HG02610 (cell line): ENCODE results near the gene TMEM269.

Source experiments
- ATAC-seq: cut with Tn5 transposase; IDR thresholded peaks from one replicate; pipeline ENCODE4 v1.9.1; 2021; ENCODE audit warnings: mild to moderate bottlenecking, moderate library complexity; ENCODE audit not compliant: unreplicated experiment

The TMEM269 gene

DNA sequence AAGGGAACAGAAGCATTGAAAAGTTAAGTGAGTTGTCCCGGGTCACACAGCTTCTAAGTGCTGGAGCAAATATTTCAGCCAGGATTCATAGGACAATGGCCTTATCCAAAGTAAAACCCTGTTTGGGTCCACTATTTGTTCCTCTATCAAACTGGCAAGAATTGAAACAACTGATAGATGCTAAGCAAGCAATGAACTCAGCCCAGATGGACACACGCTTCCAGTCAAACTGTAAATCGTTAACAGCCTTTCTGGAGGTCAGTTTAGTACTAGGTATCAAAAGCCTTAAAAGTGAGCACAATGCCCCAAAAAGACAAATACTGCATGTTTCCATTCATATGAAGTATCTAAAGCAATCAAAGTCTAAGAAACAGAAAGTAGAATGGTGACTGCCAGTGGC is 33.2 kb downstream of the TMEM269 start:
- ATAC-seq: no peak

DNA sequence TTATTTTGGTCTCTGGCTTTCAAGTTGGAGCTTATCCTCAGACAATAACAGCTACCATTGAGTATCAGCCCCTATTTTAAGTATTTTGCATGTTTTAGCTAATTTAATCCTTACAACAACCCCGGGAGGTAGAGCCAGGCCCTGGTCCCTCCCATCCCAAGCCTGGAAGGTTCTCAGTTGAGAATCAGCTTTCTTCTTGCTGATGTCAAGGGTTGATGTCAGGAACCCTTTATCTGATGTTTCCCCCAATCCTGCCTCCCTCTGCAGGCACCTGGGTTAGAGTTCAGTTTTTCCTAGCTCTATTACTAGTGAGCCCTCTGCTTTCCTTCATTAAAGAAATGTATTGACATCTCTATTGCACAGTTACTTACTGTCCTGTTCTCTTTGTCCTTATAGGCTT is 36.0 kb downstream of the TMEM269 start:
- ATAC-seq: no peak

- no peak for ATAC-seq
Observed at GRCh38 chr1:42821690-42822089, 36.9 kb downstream of the TMEM269 start.

- no peak for ATAC-seq
Observed at GRCh38 chr1:42822800-42823392, 38.1 kb downstream of the TMEM269 start.

GRCh38 chr1:42824481-42825035 is 39.8 kb downstream of the TMEM269 start:
- ATAC-seq: no peak

GRCh38 chr1:42825036-42825851 is 40.5 kb downstream of the TMEM269 start:
- no peak for ATAC-seq

- no peak for ATAC-seq
Observed at GRCh38 chr1:42830631-42831030, 45.8 kb downstream of the TMEM269 start.

DNA sequence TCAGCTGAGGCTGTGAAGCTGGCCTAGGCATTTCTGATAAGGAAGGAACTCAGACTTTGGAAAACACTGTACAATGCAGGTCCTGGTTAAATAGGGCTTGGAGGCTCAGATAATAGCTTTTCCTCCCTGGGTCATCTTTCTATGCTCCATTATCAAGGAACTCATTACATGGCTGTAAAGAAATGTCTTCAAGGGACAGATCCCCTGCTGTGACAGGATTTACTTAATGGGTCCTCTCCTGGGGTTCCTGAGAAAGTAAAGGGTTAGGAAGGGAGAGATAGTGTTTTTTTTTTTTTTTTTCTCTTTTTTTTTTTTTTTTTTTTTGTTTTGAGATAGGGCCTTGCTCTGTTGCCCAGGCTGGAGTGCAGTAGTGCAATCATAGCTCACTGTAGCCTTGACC is 46.5 kb downstream of the TMEM269 start:
- no peak for ATAC-seq

- no peak for ATAC-seq
Observed at GRCh38 chr1:42832641-42833240, 48.0 kb downstream of the TMEM269 start.

DNA sequence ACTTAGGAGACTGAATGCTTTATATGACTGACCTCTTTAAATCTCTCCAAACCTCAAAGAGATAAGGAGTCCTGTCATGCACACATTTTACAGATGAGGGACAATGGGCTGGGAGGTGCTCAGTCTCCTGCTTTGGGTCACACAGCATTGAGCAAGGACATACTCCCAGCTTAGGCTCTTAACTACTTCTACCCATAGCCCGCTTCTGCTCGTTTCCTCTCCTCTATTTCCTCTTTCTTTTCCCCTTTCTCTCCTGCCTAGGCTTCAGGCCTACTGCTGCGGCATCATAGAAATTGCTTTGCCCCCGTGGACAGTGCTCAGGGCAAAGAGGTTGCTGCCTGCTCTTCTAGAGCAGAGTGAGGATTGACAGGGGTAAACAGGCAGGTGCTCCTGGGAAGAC is 49.2 kb downstream of the TMEM269 start:
- no peak for ATAC-seq

GRCh38 chr1:42834803-42835202 is 50.0 kb downstream of the TMEM269 start:
- ATAC-seq: no peak

- no peak for ATAC-seq
Observed at GRCh38 chr1:42835422-42835821, 50.6 kb downstream of the TMEM269 start.

GRCh38 chr1:42837709-42838108 is 52.9 kb downstream of the TMEM269 start:
- ATAC-seq: no peak

- no peak for ATAC-seq
Observed at GRCh38 chr1:42838482-42839190, 53.8 kb downstream of the TMEM269 start.

DNA sequence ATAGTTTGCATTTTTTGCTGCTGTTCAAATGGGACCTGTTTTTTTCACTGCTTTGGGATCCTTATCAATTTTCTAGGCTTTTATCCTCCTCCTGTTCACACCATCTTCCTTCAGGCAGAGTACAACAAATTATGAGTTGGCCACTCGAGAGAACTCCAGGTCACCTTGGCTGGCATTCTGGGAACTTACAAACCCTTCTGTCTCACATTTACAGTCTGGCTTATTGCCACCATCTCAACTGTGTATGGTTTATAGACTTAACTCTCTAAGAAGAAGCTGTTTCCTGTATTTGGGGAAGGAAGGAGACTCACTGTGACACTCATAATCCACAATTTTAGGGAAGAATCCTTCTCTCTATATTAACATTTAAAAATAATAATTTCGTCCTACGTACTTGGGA is 56.2 kb downstream of the TMEM269 start:
- no peak for ATAC-seq

GRCh38 chr1:42841440-42842147 is 56.8 kb downstream of the TMEM269 start:
- no peak for ATAC-seq

- no peak for ATAC-seq
Observed at GRCh38 chr1:42844592-42845140, 59.9 kb downstream of the TMEM269 start.

- no peak for ATAC-seq
Observed at GRCh38 chr1:42845193-42845592, 60.4 kb downstream of the TMEM269 start.

- peak; percentile 10 for ATAC-seq
Observed at GRCh38 chr1:42845866-42846256, 61.1 kb downstream of the TMEM269 start.
